Smooth muscle cell (in vitro differentiated cells): ENCODE data around the gene RASAL2. TPM values are rescaled to one million over a fixed set of nuclear protein-coding genes. Genes with fewer than 3 reads are reported as not detected.

ENCODE experiments used
- DNase-seq: peaks from one replicate; lab custom pipeline; 2025; ENCODE audit not compliant: unreplicated experiment; lab: John Stamatoyannopoulos, UW
- H2AFZ ChIP-seq: fragments of 200-600 bp; sonication (generic); 2 replicates; pipeline ENCODE4 v1.6.0; 2016; ENCODE audit warnings: antibody characterized with exemption, low read depth, mild to moderate bottlenecking
- H3F3A ChIP-seq: fragments of 200-600 bp; sonication (generic); 2 replicates; pipeline ENCODE4 v1.6.0; 2017; ENCODE audit warnings: antibody characterized with exemption, low read depth
- H3K27ac ChIP-seq: fragments of 200-600 bp; sonication (generic); 2 replicates; pipeline ENCODE4 v1.5.1; 2016; ENCODE audit warnings: low read depth, mild to moderate bottlenecking
- H3K27me3 ChIP-seq: fragments of 200-600 bp; sonication (generic); 2 replicates; pipeline ENCODE4 v1.6.1; 2016; ENCODE audit warnings: low read depth, mild to moderate bottlenecking
- H3K36me3 ChIP-seq: fragments of 200-600 bp; sonication (generic); 2 replicates; pipeline ENCODE4 v1.5.1; 2016; ENCODE audit warnings: low read depth
- H3K4me1 ChIP-seq: fragments of 200-600 bp; sonication (generic); 2 replicates; pipeline ENCODE4 v1.5.1; 2016; ENCODE audit warnings: low read depth
- H3K4me2 ChIP-seq: fragments of 200-600 bp; sonication (generic); 2 replicates; pipeline ENCODE4 v1.6.0; 2016; ENCODE audit warnings: mild to moderate bottlenecking
- H3K4me3 ChIP-seq: fragments of 200-600 bp; sonication (generic); 2 replicates; pipeline ENCODE4 v1.5.1; 2016; ENCODE audit warnings: mild to moderate bottlenecking
- H3K79me2 ChIP-seq: fragments of 200-600 bp; sonication (generic); 2 replicates; pipeline ENCODE4 v1.6.0; 2016; ENCODE audit warnings: low read depth, mild to moderate bottlenecking
- H3K9ac ChIP-seq: fragments of 200-600 bp; sonication (generic); 2 replicates; pipeline ENCODE4 v1.6.0; 2016; ENCODE audit warnings: low read depth
- H3K9me3 ChIP-seq: fragments of 200-600 bp; sonication (generic); replicated peaks from 2 replicates; pipeline ENCODE4 v1.5.1; 2016; ENCODE audit warnings: low read depth
- H4K20me1 ChIP-seq: fragments of 200-600 bp; sonication (generic); 2 replicates; pipeline ENCODE4 v1.6.0; 2016; ENCODE audit warnings: low read depth
- WGBS: methylation state at CpG from one replicate; pipeline ENCODE4 v1.1.7; 2016; ENCODE audit warnings: low lambda C conversion rate; 5-methylcytosine and 5-hydroxymethylcytosine counted together
- polyA plus RNA-seq: library from polyadenylated mRNA; unstranded; fragments of >200 nt; fragmentation: Nextera tagmentation; extraction: Ambion mirVana; gene quantifications from 2 replicates; pipeline ENCODE4 v1.2.1, GENCODE V29; 2016
- total RNA-seq: library from RNA; depleted of rRNA; stranded (reverse); fragments of >200 nt; gene quantifications from 2 replicates; pipeline ENCODE4 v1.2.3, GENCODE V29; 2014
- TF ChIP-seq, protein P1 (sequence below): fragments of 200-600 bp; sonication (generic); IDR thresholded peaks from 2 replicates; pipeline ENCODE4 v1.5.1; 2017; ENCODE audit warnings: borderline replicate concordance, mild to moderate bottlenecking, antibody characterized with exemption; ENCODE audit not compliant: insufficient read depth, poor library complexity, severe bottlenecking

The RASAL2 gene
- total and polyA plus RNA-seq, 2 experiments from 2014 or later, result 4.3 to 17.6 TPM

DNA sequence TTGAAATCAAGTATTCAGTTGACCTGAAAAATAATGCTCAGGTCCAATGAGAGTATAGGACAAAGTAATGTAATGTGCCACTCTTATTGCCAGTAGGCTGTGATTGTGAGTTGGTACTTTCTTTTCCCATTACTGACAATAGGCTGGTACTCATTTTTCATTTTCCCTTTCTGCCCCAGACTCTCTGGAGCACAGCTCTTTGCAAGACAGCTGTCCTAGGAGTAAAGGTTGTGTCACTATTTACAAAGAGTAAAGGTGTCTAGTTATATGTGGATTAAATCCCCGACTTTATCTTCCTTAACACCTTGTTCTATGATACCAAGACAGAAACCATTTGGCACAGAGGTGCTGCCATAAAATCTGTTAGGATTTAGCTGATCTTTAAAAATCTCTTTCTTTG lies 32.3 kb upstream of the RASAL2 start:
- no peak overlapping the region for H3K9ac ChIP-seq
- no peak overlapping the region for H3K4me3 ChIP-seq
- peaks cover 22% of the 10 kb centered on the region for H3K4me1 ChIP-seq
- no peaks in the 10 kb centered on the region for H4K20me1 ChIP-seq
- no peaks in the 10 kb centered on the region for H3K36me3 ChIP-seq
- WGBS, result 85% methylated on average over 1 of the region's 1 CpG
- DNase-seq, result no peak
- H3K79me2 ChIP-seq, result no peaks in the 10 kb centered on the region
- TF ChIP-seq, protein P1, sequence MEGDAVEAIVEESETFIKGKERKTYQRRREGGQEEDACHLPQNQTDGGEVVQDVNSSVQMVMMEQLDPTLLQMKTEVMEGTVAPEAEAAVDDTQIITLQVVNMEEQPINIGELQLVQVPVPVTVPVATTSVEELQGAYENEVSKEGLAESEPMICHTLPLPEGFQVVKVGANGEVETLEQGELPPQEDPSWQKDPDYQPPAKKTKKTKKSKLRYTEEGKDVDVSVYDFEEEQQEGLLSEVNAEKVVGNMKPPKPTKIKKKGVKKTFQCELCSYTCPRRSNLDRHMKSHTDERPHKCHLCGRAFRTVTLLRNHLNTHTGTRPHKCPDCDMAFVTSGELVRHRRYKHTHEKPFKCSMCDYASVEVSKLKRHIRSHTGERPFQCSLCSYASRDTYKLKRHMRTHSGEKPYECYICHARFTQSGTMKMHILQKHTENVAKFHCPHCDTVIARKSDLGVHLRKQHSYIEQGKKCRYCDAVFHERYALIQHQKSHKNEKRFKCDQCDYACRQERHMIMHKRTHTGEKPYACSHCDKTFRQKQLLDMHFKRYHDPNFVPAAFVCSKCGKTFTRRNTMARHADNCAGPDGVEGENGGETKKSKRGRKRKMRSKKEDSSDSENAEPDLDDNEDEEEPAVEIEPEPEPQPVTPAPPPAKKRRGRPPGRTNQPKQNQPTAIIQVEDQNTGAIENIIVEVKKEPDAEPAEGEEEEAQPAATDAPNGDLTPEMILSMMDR, result no peak
- H3K27me3 ChIP-seq, result no peaks in the 10 kb centered on the region
- peak overlapping the region; percentile 55 for H3K27ac ChIP-seq
- H3F3A ChIP-seq, result no peaks in the 10 kb centered on the region
- H3K9me3 ChIP-seq, result no peaks in the 10 kb centered on the region
- H2AFZ ChIP-seq, result peak overlapping the region; percentile 44
- peak overlapping the region; percentile 62 for H3K4me2 ChIP-seq

DNA sequence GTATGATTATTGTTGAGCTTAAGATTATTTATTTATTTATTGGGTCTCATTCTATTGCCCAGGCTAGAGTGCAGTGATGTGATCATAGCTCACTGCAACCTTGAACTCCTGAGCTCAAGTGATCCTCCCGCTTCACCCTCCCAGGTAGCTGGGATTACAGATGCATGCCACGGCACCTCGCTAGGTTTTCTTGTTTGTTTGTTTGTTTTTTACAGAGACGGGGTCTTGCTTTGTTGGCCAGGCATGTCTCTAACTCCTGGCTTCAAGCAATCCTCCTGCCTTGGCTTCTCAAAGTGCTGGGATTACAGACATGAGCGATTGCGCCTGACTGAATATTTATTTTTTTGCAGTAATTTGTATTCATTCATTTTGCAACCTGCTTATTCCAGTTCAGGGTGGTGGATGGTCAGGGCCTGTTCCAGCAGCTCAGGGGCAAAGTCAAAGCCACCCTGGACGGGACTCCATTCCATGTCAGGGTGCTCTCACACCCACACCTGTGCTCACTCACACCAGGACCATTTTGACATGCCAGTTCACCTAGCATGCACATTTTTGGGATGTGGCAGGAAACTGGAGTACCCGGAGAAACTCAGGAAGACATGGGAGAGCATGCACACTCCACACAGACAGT lies 29.6 kb upstream of the RASAL2 start:
- 93% methylated on average over 8 of the region's 8 CpGs for WGBS
- no peaks in the 10 kb centered on the region for H3F3A ChIP-seq

DNA sequence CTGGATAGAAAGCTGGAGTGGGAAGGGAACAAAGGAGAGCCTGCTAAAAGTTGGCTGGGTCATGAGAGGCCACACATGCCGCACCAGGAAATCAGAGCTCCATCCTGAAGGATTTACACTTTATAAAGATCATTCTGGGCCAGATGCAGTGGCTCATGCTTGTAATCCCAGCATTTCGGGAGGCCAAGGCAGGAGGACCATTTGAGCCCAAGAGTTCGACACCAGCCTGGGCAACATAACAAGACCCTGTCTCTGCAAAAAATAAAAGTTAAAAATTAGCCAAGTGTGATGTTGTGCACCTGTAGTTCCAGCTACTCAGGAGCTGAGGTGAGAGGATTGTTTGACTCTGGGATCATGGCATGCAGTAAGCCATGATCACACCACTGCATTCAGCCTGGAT lies 28.7 kb upstream of the RASAL2 start:
- H3F3A ChIP-seq, result no peaks in the 10 kb centered on the region
- no peak overlapping the region for H3K4me3 ChIP-seq
- no peaks in the 10 kb centered on the region for H3K36me3 ChIP-seq
- TF ChIP-seq, protein P1, result no peak
- no peak overlapping the region for H3K27ac ChIP-seq
- H3K9ac ChIP-seq, result no peak overlapping the region
- no peaks in the 10 kb centered on the region for H3K79me2 ChIP-seq
- no peaks in the 10 kb centered on the region for H4K20me1 ChIP-seq
- no peak overlapping the region for H3K4me2 ChIP-seq
- WGBS, result 75% methylated on average over 3 of the region's 3 CpGs
- no peak overlapping the region for H2AFZ ChIP-seq
- H3K9me3 ChIP-seq, result no peaks in the 10 kb centered on the region
- H3K27me3 ChIP-seq, result no peaks in the 10 kb centered on the region
- DNase-seq, result no peak
- peaks cover 11% of the 10 kb centered on the region for H3K4me1 ChIP-seq

More for the DNA sequence above, 29.6 kb upstream of the RASAL2 start:
- no peak for DNase-seq
- Histone ChIP-seq H2AFZ (no peak overlapping the region), H3K4me1 (peaks cover 13% of the 10 kb centered on the region), H4K20me1 (no peaks in the 10 kb centered on the region), H3K36me3 (no peaks in the 10 kb centered on the region), H3K27ac (no peak overlapping the region), H3K9ac (no peak overlapping the region), H3K4me3 (no peak overlapping the region), H3K79me2 (no peaks in the 10 kb centered on the region), H3K27me3 (no peaks in the 10 kb centered on the region), H3K9me3 (no peaks in the 10 kb centered on the region), H3K4me2 (no peak overlapping the region)
- TF ChIP-seq, protein P1, result no peak
